Neural crest cell (in vitro differentiated cells): ENCODE data around the gene SH3BP1. TPM values are rescaled to one million over a fixed set of nuclear protein-coding genes. Genes with fewer than 3 reads are reported as not detected.

Experiments
- DNase-seq: peaks from one replicate; pipeline ENCODE4 v3.0.0; 2021; ENCODE audit warnings: low read depth, mixed read lengths, low spot score
- H3K27ac Mint-ChIP-seq: one replicate; pipeline ENCODE4 v1.8.0; 2021; ENCODE audit warnings: mild to moderate bottlenecking, mixed read lengths; ENCODE audit not compliant: unreplicated experiment
- H3K27me3 Mint-ChIP-seq: 2 replicates; pipeline ENCODE4 v1.8.0; 2021; ENCODE audit warnings: low read depth, mild to moderate bottlenecking, mixed read lengths
- H3K36me3 Mint-ChIP-seq: 2 replicates; pipeline ENCODE4 v1.8.0; 2021; ENCODE audit warnings: low read depth, mild to moderate bottlenecking, mixed read lengths
- H3K4me1 Mint-ChIP-seq: 2 replicates; pipeline ENCODE4 v1.8.0; 2021; ENCODE audit warnings: mixed read lengths
- H3K4me3 Mint-ChIP-seq: one replicate; pipeline ENCODE4 v1.8.0; 2021; ENCODE audit warnings: mild to moderate bottlenecking, mixed read lengths
- H3K9me3 Mint-ChIP-seq: 2 replicates; pipeline ENCODE4 v1.8.0; 2021; ENCODE audit warnings: mixed read lengths
- CTCF ChIP-seq: fragments of 200-600 bp; sonication (generic); conservative IDR thresholded peaks from 2 replicates; pipeline ENCODE4 v1.5.0; 2021; ENCODE audit warnings: antibody characterized with exemption, mild to moderate bottlenecking
- total RNA-seq: library from RNA; stranded (reverse); gene quantifications from 2 replicates; pipeline ENCODE4 v1.2.1, GENCODE V29; 2021

Gene SH3BP1
- total RNA-seq, 1 donor from 2014 or later, result 36.4 TPM

DNA sequence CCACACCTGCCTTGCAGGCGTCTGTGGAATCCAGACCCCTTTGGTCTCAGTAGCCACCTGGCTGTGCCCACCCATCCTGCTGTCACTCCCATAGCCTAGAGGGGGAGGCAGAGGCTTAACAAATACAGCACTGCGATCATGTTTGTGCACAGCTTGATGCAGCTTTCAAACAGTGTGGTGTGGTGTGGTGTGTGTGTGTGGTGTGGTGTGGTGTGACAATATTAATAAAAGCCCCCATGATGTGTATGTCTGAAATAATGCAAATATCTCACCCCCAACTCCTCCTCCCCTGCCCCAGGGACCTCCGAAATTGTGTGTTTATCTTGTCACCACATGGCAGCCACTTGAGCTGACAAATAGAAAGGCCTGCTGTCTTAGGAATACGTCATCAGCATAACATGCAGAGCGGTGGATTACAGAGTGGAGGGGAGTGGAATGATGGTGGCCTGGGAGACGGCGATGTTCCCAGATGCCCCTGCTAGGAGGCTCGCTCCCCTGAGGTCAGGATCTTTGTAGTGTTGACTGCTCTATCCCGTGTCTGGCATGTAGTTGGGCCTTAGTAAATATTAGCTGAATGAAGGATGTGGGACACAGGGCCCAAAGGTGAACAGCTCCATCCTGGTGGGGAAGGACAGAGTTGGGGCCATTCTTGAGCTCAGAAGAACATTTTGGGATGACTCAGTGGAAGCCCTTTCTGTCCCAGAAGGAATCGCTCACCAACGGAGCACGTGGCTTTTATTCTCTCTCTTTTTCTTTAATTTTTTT lies 21.9 kb downstream of the SH3BP1 start:
- H3K9me3 Mint-ChIP-seq, result no peaks in the 10 kb centered on the region
- H3K27me3 Mint-ChIP-seq, result no peaks in the 10 kb centered on the region
- peaks cover 51% of the 10 kb centered on the region for H3K4me1 Mint-ChIP-seq
- TF ChIP-seq CTCF, result peak; percentile 49
- H3K36me3 Mint-ChIP-seq, result peaks cover 7% of the 10 kb centered on the region
- DNase-seq, result no peak
- H3K27ac Mint-ChIP-seq, result peak overlapping the region; percentile 86
- peak overlapping the region; percentile 86 for H3K4me3 Mint-ChIP-seq

DNA sequence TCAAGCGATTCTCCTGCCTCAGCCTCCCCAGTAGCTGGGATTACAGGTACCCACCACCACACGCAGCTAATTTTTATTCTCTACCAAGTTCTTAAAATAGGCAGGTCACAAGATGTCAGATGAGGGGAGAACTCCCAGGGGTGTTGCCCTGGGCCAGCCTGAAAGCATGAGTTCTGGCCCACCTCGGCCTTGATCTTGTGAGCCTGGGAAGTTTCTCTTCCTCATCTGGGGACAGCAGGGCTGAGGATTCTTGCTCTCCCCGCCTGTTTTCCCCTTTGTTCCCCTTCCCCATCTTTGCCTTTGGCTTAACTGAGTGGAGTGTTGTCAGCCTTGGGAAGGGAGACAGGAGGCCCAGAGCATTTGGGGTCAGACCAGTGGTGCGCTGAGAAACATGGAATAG lies 22.6 kb downstream of the SH3BP1 start:
- DNase-seq, result no peak
- no peak overlapping the region for H3K27ac Mint-ChIP-seq
- H3K9me3 Mint-ChIP-seq, result no peaks in the 10 kb centered on the region
- peaks cover 51% of the 10 kb centered on the region for H3K4me1 Mint-ChIP-seq
- H3K27me3 Mint-ChIP-seq, result no peaks in the 10 kb centered on the region
- peak overlapping the region; percentile 76 for H3K4me3 Mint-ChIP-seq
- TF ChIP-seq CTCF, result no peak
- peaks cover 9% of the 10 kb centered on the region for H3K36me3 Mint-ChIP-seq

- H3K36me3 Mint-ChIP-seq, result peaks cover 9% of the 10 kb centered on the region
- H3K9me3 Mint-ChIP-seq, result no peaks in the 10 kb centered on the region
- DNase-seq, result no peak
- peaks cover 47% of the 10 kb centered on the region for H3K4me1 Mint-ChIP-seq
- TF ChIP-seq CTCF, result no peak
- no peaks in the 10 kb centered on the region for H3K27me3 Mint-ChIP-seq
- H3K4me3 Mint-ChIP-seq, result no peak overlapping the region
- H3K27ac Mint-ChIP-seq, result peak overlapping the region; percentile 35
Observed at GRCh38 chr22:37663521-37664140, 24.2 kb downstream of the SH3BP1 start.

- no peak for DNase-seq
- TF ChIP-seq CTCF, result no peak
- H3K27ac Mint-ChIP-seq, result no peak overlapping the region
- H3K36me3 Mint-ChIP-seq, result peaks cover 9% of the 10 kb centered on the region
- peak overlapping the region; percentile 80 for H3K4me3 Mint-ChIP-seq
- H3K4me1 Mint-ChIP-seq, result peaks cover 45% of the 10 kb centered on the region
- H3K27me3 Mint-ChIP-seq, result no peaks in the 10 kb centered on the region
- H3K9me3 Mint-ChIP-seq, result no peaks in the 10 kb centered on the region
Observed at GRCh38 chr22:37664249-37665101, 25.0 kb downstream of the SH3BP1 start.

GRCh38 chr22:37665487-37665886 lies 26.0 kb downstream of the SH3BP1 start:
- peaks cover 9% of the 10 kb centered on the region for H3K36me3 Mint-ChIP-seq
- peaks cover 35% of the 10 kb centered on the region for H3K4me1 Mint-ChIP-seq
- no peak for TF ChIP-seq CTCF
- no peak for DNase-seq
- H3K9me3 Mint-ChIP-seq, result no peaks in the 10 kb centered on the region
- no peaks in the 10 kb centered on the region for H3K27me3 Mint-ChIP-seq
- H3K4me3 Mint-ChIP-seq, result no peak overlapping the region
- no peak overlapping the region for H3K27ac Mint-ChIP-seq
